CD4-positive, alpha-beta T cell (primary cell): Measurements from ENCODE around the gene TMEM204. TPM values are rescaled to one million over a fixed set of nuclear protein-coding genes. Genes with fewer than 3 reads are reported as not detected.
A peak's percentile ranks its signal among the peaks of the same experiment; 100 is the strongest.

Experiments
- ATAC-seq: fragments of 200-7000 bp; cut with Tn5 transposase; one replicate; pipeline ENCODE4 v1.10.0; 2022; ENCODE audit warnings: mild to moderate bottlenecking; ENCODE audit not compliant: poor library complexity
- CTCF ChIA-PET: fragments of 350-600 bp; sonication (Branson Sonifier 250); formaldehyde crosslinking; loops from one replicate; lab custom pipeline; 2021; ENCODE audit warnings: antibody characterized with exemption, inconsistent platforms; lab: Charles Lee
- POLR2A ChIA-PET: fragments of 350-600 bp; sonication (Branson Sonifier 250); formaldehyde crosslinking; loops from one replicate; lab custom pipeline; 2021; ENCODE audit warnings: antibody characterized with exemption, inconsistent platforms; lab: Charles Lee
- DNase-seq, 14 experiments: peaks; one replicate each; pipeline ENCODE4 v3.0.0-alpha.2; 2013 to 2020; ENCODE audit warnings: mixed read lengths in 2 of 14
- H3K27ac ChIP-seq, 2 donors: one replicate each; pipeline versions ENCODE4 v1.5.1 to v1.7.0; 2013; ENCODE audit warnings: low read length in 2 of 2, low read depth in 1 of 2, mild to moderate bottlenecking in 1 of 2
- H3K27me3 ChIP-seq, 2 experiments: 1 replicate in 1 of 2; 2 replicates in 1 of 2; pipeline versions ENCODE4 v1.6.1 to v1.7.0; 2013; ENCODE audit warnings: low read length in 2 of 2, control low read depth in 1 of 2, mild to moderate bottlenecking in 1 of 2, moderate library complexity in 1 of 2; ENCODE audit not compliant: insufficient read depth in 2 of 2, control insufficient read depth in 1 of 2
- H3K36me3 ChIP-seq: one replicate; pipeline ENCODE4 v1.6.1; 2013; ENCODE audit warnings: low read length, control low read depth; ENCODE audit not compliant: insufficient read depth
- H3K4me1 ChIP-seq: one replicate; pipeline ENCODE4 v1.6.1; 2013; ENCODE audit warnings: low read length, control low read depth; ENCODE audit not compliant: insufficient read depth
- H3K4me3 ChIP-seq: one replicate; pipeline ENCODE4 v1.5.1; 2013; ENCODE audit warnings: mild to moderate bottlenecking, low read length, moderate library complexity
- H3K9me3 ChIP-seq, 2 experiments: 1 replicate in 1 of 2; 2 replicates in 1 of 2; pipeline versions ENCODE4 v1.6.1 to v1.7.0; 2013; ENCODE audit warnings: low read length in 2 of 2, mild to moderate bottlenecking in 2 of 2, control low read depth in 1 of 2, moderate library complexity in 1 of 2; ENCODE audit not compliant: control insufficient read depth in 1 of 2, insufficient read depth in 1 of 2
- H3K27ac Mint-ChIP-seq: one replicate; pipeline ENCODE4 v1.8.0; 2020; ENCODE audit warnings: mixed read lengths
- H3K27me3 Mint-ChIP-seq: one replicate; pipeline ENCODE4 v1.8.0; 2021; ENCODE audit warnings: mixed read lengths
- H3K36me3 Mint-ChIP-seq: one replicate; pipeline ENCODE4 v1.8.0; 2021; ENCODE audit warnings: low read depth, mixed read lengths
- H3K4me1 Mint-ChIP-seq: one replicate; pipeline ENCODE4 v1.8.0; 2021; ENCODE audit warnings: low read depth, mixed read lengths
- H3K4me3 Mint-ChIP-seq: one replicate; pipeline ENCODE4 v1.8.0; 2020; ENCODE audit warnings: mild to moderate bottlenecking, mixed read lengths
- H3K9me3 Mint-ChIP-seq: one replicate; pipeline ENCODE4 v1.8.0; 2020; ENCODE audit warnings: mixed read lengths
- intact Hi-C, 2 experiments: fragments of 100-400 bp; cut with DNase I in 1 of 2; cut with micrococcal nuclease in 1 of 2; formaldehyde crosslinking; loops; one replicate each; pipeline versions ENCODE4 v1.15.1 to v1.9.0; 2023 to 2025; cut with DNase I, micrococcal nuclease
- total RNA-seq, 174 experiments: library from RNA in 2 of 174; stranded (reverse) in 2 of 174; gene quantifications; one replicate each; pipeline ENCODE4 v1.2.3 and lab custom pipeline; 2021 to 2026
- TF ChIP-seq, protein P1 (sequence below): fragments of 200-600 bp; IDR thresholded peaks from one replicate; pipeline ENCODE4 v1.8.0; 2022; ENCODE audit warnings: antibody characterized with exemption, mild to moderate bottlenecking

TMEM204 gene
- total RNA-seq, 2 experiments from 2014 or later, result 20.5 to 22.1 TPM

GRCh38 chr16:1561266-1561665 lies 27.8 kb downstream of the TMEM204 start:
- ChIA-PET POLR2A (interaction anchor here (0.6 to 1.7 kb wide), 6 partner anchors 9 to 28 kb away, joined by 3 to 4 read pairs (median 4); partner anchors contain the start of gene TMEM204), CTCF (no interaction called here)
- peaks cover 42% of the 10 kb centered on the region for H3K4me1 Mint-ChIP-seq
- ATAC-seq, result no peak
- intact Hi-C loops, result no loop called here
- H3K36me3 ChIP-seq, result peaks cover 13% of the 10 kb centered on the region
- no peak overlapping the region for H3K4me3 Mint-ChIP-seq
- H3K9me3 ChIP-seq, result no peaks in the 10 kb centered on the region
- TF ChIP-seq, protein P1, sequence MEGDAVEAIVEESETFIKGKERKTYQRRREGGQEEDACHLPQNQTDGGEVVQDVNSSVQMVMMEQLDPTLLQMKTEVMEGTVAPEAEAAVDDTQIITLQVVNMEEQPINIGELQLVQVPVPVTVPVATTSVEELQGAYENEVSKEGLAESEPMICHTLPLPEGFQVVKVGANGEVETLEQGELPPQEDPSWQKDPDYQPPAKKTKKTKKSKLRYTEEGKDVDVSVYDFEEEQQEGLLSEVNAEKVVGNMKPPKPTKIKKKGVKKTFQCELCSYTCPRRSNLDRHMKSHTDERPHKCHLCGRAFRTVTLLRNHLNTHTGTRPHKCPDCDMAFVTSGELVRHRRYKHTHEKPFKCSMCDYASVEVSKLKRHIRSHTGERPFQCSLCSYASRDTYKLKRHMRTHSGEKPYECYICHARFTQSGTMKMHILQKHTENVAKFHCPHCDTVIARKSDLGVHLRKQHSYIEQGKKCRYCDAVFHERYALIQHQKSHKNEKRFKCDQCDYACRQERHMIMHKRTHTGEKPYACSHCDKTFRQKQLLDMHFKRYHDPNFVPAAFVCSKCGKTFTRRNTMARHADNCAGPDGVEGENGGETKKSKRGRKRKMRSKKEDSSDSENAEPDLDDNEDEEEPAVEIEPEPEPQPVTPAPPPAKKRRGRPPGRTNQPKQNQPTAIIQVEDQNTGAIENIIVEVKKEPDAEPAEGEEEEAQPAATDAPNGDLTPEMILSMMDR, result no peak
- H3K4me1 ChIP-seq, result peaks cover 52% of the 10 kb centered on the region
- peaks cover 14% of the 10 kb centered on the region for H3K36me3 Mint-ChIP-seq
- no peaks in the 10 kb centered on the region for H3K27me3 ChIP-seq
- no peaks in the 10 kb centered on the region for H3K9me3 Mint-ChIP-seq
- no peak for DNase-seq
- peak overlapping the region; percentile 34 to 41 for H3K27ac ChIP-seq
- H3K27ac Mint-ChIP-seq, result peak overlapping the region; percentile 79
- no peak overlapping the region for H3K4me3 ChIP-seq
- H3K27me3 Mint-ChIP-seq, result no peaks in the 10 kb centered on the region

- DNase-seq, result no peak
- peaks cover 42% of the 10 kb centered on the region for H3K4me1 Mint-ChIP-seq
These were observed 28.4 kb downstream of the TMEM204 start for GRCh38 chr16:1561836-1562235.

GRCh38 chr16:1563786-1564185 lies 30.3 kb downstream of the TMEM204 start:
- H3K27me3 Mint-ChIP-seq, result no peaks in the 10 kb centered on the region
- CTCF ChIA-PET, result no interaction called here
- no peak overlapping the region for H3K4me3 Mint-ChIP-seq

More at GRCh38 chr16:1561836-1562235, 28.4 kb downstream of the TMEM204 start:
- Histone ChIP-seq H3K4me1 (peaks cover 52% of the 10 kb centered on the region), H3K27ac (no peak overlapping the region), H3K4me3 (no peak overlapping the region), H3K9me3 (no peaks in the 10 kb centered on the region), H3K27me3 (no peaks in the 10 kb centered on the region), H3K36me3 (peaks cover 13% of the 10 kb centered on the region)
- Mint-ChIP-seq H3K9me3 (no peaks in the 10 kb centered on the region), H3K27ac (peak overlapping the region; percentile 79), H3K4me3 (peak overlapping the region; percentile 34), H3K36me3 (peaks cover 10% of the 10 kb centered on the region), H3K27me3 (no peaks in the 10 kb centered on the region)
- POLR2A ChIA-PET, result interaction anchor here (1.2 to 1.5 kb wide), 2 partner anchors 11 to 28 kb away, joined by 3 to 4 read pairs; partner anchors contain the start of gene TMEM204
- intact Hi-C loops, result no loop called here
- ATAC-seq, result no peak
- TF ChIP-seq, protein P1, result no peak
- CTCF ChIA-PET, result no interaction called here

More at GRCh38 chr16:1563786-1564185, 30.3 kb downstream of the TMEM204 start:
- ATAC-seq, result no peak
- Histone ChIP-seq H3K27ac (no peak overlapping the region), H3K36me3 (no peaks in the 10 kb centered on the region), H3K4me1 (peaks cover 48% of the 10 kb centered on the region), H3K4me3 (no peak overlapping the region), H3K27me3 (no peaks in the 10 kb centered on the region), H3K9me3 (no peaks in the 10 kb centered on the region)
- Mint-ChIP-seq H3K4me1 (peaks cover 37% of the 10 kb centered on the region), H3K27ac (peak overlapping the region; percentile 39), H3K9me3 (no peaks in the 10 kb centered on the region), H3K36me3 (no peaks in the 10 kb centered on the region)
- TF ChIP-seq, protein P1, result no peak
- POLR2A ChIA-PET, result no interaction called here
- intact Hi-C loops, result no loop called here
- DNase-seq, result no peak
